Loucy (cell line): ENCODE data around the gene TCOF1.

Experiments
- H2AFZ ChIP-seq: fragments of 200-600 bp; sonication (generic); 2 replicates; pipeline ENCODE4 v1.6.0; 2016; ENCODE audit warnings: antibody characterized with exemption, mild to moderate bottlenecking, low read length, moderate library complexity
- H3F3A ChIP-seq: fragments of 200-600 bp; 2 replicates; pipeline ENCODE4 v1.6.0; 2016; ENCODE audit warnings: antibody characterized with exemption, low read depth, mild to moderate bottlenecking
- H3K27me3 ChIP-seq: fragments of 200-600 bp; sonication (generic); 2 replicates; pipeline ENCODE4 v1.6.1; 2014; ENCODE audit warnings: low read length, mild to moderate bottlenecking; ENCODE audit not compliant: insufficient read depth, poor library complexity, severe bottlenecking
- H3K36me3 ChIP-seq: fragments of 200-600 bp; sonication (generic); 2 replicates; pipeline ENCODE4 v1.6.1; 2016; ENCODE audit warnings: low read length; ENCODE audit not compliant: insufficient read depth
- H3K4me1 ChIP-seq: fragments of 200-600 bp; sonication (generic); 2 replicates; pipeline ENCODE4 v1.5.1; 2014; ENCODE audit warnings: low read length, mild to moderate bottlenecking; ENCODE audit not compliant: insufficient read depth, poor library complexity, severe bottlenecking
- H3K4me2 ChIP-seq: fragments of 200-600 bp; sonication (generic); 2 replicates; pipeline ENCODE4 v1.6.0; 2014; ENCODE audit warnings: antibody characterized with exemption, low read length, low read depth, mild to moderate bottlenecking; ENCODE audit not compliant: poor library complexity, severe bottlenecking
- H3K4me3 ChIP-seq: fragments of 200-600 bp; sonication (generic); 2 replicates; pipeline ENCODE4 v1.5.1; 2014; ENCODE audit warnings: low read length, mild to moderate bottlenecking, mixed read lengths; ENCODE audit not compliant: poor library complexity, severe bottlenecking
- H3K79me2 ChIP-seq: fragments of 200-600 bp; sonication (generic); 2 replicates; pipeline ENCODE4 v1.6.1; 2014; ENCODE audit warnings: low read length; ENCODE audit not compliant: insufficient read depth
- H3K9ac ChIP-seq: fragments of 200-600 bp; sonication (generic); 2 replicates; pipeline ENCODE4 v1.6.0; 2014; ENCODE audit warnings: mild to moderate bottlenecking, low read depth, low read length, moderate library complexity; ENCODE audit not compliant: poor library complexity, severe bottlenecking
- H3K9me2 ChIP-seq: fragments of 200-600 bp; sonication (generic); replicated peaks from 2 replicates; pipeline ENCODE4 v1.6.1; 2016; ENCODE audit warnings: low read depth, low read length, mixed read lengths
- H3K9me3 ChIP-seq: fragments of 200-600 bp; sonication (generic); 2 replicates; pipeline ENCODE4 v1.6.1; 2014; ENCODE audit warnings: mild to moderate bottlenecking, antibody characterized with exemption, low read length, low read depth; ENCODE audit not compliant: insufficient read depth
- H4K20me1 ChIP-seq: fragments of 200-600 bp; sonication (generic); 2 replicates; pipeline ENCODE4 v1.6.0; 2014; ENCODE audit warnings: antibody characterized with exemption, low read length, mild to moderate bottlenecking; ENCODE audit not compliant: insufficient read depth, poor library complexity, severe bottlenecking
- EZH2phosphoT487 ChIP-seq: fragments of 200-600 bp; IDR thresholded peaks from 2 replicates; pipeline ENCODE4 v1.6.1; 2018; ENCODE audit warnings: antibody characterized with exemption, mild to moderate bottlenecking, moderate library complexity, borderline replicate concordance
- TF ChIP-seq, protein P1 (sequence below): fragments of 200-600 bp; sonication (generic); conservative IDR thresholded peaks from 2 replicates; pipeline ENCODE4 v1.5.1; 2014; ENCODE audit warnings: mild to moderate bottlenecking, antibody characterized with exemption, low read length

TCOF1 gene

DNA sequence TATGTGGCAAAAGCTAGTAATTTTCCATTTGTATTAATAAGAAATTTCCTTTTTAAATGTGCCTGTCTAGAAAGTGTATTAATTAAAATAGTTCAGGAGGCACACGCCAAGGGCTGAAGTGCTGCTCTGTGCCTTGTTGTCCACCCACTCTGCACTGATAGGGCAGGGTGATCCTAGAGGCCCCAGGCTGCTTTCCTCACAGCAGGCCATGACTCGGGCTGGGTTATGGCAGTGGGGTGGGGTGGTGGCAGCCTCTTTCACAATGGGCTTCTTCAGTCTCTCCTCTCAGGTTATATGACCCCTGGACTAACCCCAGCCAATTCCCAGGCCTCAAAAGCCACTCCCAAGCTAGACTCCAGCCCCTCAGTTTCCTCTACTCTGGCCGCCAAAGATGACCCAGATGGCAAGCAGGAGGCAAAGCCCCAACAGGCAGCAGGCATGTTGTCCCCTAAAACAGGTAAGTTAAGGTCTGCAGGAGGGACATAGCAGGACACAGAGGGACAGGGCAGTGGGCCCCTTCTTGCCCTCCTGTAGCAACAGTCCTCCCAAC lies 35.7 kb downstream of the TCOF1 start:
- Histone ChIP-seq H3K79me2 (no peaks in the 10 kb centered on the region), H3K36me3 (peaks cover 97% of the 10 kb centered on the region), H3F3A (no peaks in the 10 kb centered on the region), H3K4me1 (no peaks in the 10 kb centered on the region), H4K20me1 (no peaks in the 10 kb centered on the region), H3K4me2 (no peak overlapping the region), H3K9me2 (no peaks in the 10 kb centered on the region), H3K9me3 (no peaks in the 10 kb centered on the region), H3K27me3 (no peaks in the 10 kb centered on the region), H2AFZ (no peak overlapping the region), H3K4me3 (no peak overlapping the region), H3K9ac (no peak overlapping the region)
- TF ChIP-seq EZH2phosphoT487 = no peak
- TF ChIP-seq, protein P1, sequence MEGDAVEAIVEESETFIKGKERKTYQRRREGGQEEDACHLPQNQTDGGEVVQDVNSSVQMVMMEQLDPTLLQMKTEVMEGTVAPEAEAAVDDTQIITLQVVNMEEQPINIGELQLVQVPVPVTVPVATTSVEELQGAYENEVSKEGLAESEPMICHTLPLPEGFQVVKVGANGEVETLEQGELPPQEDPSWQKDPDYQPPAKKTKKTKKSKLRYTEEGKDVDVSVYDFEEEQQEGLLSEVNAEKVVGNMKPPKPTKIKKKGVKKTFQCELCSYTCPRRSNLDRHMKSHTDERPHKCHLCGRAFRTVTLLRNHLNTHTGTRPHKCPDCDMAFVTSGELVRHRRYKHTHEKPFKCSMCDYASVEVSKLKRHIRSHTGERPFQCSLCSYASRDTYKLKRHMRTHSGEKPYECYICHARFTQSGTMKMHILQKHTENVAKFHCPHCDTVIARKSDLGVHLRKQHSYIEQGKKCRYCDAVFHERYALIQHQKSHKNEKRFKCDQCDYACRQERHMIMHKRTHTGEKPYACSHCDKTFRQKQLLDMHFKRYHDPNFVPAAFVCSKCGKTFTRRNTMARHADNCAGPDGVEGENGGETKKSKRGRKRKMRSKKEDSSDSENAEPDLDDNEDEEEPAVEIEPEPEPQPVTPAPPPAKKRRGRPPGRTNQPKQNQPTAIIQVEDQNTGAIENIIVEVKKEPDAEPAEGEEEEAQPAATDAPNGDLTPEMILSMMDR = no peak

DNA sequence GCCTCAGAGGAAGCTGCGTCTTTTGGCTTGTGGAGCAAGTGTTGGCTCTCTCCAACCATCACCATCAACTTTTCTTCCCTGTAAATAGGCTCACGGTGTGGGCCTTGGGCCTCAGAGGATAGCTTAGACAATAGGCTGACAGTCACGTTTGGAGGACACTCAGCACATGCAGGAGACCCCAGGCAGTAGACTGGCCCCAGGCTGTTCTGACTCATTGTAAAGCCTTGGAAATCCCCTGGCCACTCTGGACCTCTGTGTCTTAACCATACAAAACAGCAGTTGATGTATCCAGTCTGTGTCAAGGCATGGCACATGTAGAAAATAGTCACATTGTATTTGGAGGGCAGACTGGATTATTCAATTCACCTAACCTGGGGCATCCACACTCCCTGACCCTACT lies 36.6 kb downstream of the TCOF1 start:
- H3K27me3 ChIP-seq = no peaks in the 10 kb centered on the region
- H3K9me3 ChIP-seq = no peaks in the 10 kb centered on the region
- no peaks in the 10 kb centered on the region for H3K79me2 ChIP-seq
- H4K20me1 ChIP-seq = no peaks in the 10 kb centered on the region
- no peaks in the 10 kb centered on the region for H3K4me1 ChIP-seq
- peaks cover 97% of the 10 kb centered on the region for H3K36me3 ChIP-seq
- H3K4me2 ChIP-seq = no peak overlapping the region
- no peaks in the 10 kb centered on the region for H3K9me2 ChIP-seq
- H3K9ac ChIP-seq = no peak overlapping the region
- no peak overlapping the region for H2AFZ ChIP-seq
- no peak overlapping the region for H3K4me3 ChIP-seq
- TF ChIP-seq EZH2phosphoT487 = no peak
- TF ChIP-seq, protein P1 = no peak
- no peaks in the 10 kb centered on the region for H3F3A ChIP-seq

DNA sequence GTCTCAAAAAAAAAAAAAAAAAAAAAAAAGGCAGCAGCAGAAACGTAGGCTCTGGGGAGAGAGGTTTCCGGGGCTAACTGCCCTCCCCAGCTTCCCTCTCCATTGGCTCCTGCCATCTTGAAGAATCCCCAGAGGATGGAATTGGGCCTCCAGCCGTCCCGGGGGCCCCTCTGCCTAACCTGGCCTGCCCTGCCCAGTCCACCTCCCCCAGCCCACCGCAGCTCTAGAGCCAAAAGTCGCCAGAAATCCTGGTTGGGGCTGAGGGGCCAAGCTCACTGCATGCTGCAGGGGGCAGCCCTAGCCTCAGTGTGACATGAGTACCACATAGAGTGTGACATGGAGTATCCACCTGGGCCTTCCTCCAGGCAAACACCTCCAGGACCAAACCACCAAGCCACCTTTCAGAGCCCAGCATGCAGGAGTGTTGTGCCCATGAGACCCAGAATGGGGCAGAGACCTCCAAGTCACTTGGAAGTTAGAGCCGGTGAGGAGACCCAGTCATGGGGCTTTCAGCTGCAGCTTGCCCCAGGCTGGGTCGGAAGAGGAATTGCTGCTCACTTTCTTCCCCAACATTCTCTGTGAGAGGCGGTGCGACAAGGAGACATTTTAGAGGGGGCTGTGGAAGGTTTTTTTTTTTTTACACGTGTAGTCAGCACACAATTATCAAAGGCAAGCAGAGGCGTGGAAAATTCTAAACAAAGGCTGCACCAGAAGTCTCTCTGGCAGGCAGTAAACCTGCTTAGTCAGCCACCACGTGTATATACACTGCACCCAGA lies 37.6 kb downstream of the TCOF1 start:
- H3K4me3 ChIP-seq = no peak overlapping the region
- no peaks in the 10 kb centered on the region; the same call in 1 of the 2 replicates for H3F3A ChIP-seq
- H3K9me3 ChIP-seq = no peaks in the 10 kb centered on the region
- H4K20me1 ChIP-seq = no peaks in the 10 kb centered on the region
- H3K4me1 ChIP-seq = no peaks in the 10 kb centered on the region
- H3K27me3 ChIP-seq = no peaks in the 10 kb centered on the region
- H3K4me2 ChIP-seq = no peak overlapping the region
- H3K9me2 ChIP-seq = no peaks in the 10 kb centered on the region
- peaks cover 97% of the 10 kb centered on the region for H3K36me3 ChIP-seq
- H2AFZ ChIP-seq = no peak overlapping the region
- H3K9ac ChIP-seq = no peak overlapping the region
- no peaks in the 10 kb centered on the region for H3K79me2 ChIP-seq
- no peak for TF ChIP-seq EZH2phosphoT487
- TF ChIP-seq, protein P1 = no peak
